Neuronal stem cell (in vitro differentiated cells): ENCODE measurements around the gene UGT1A3.
A peak's percentile ranks its signal among the peaks of the same experiment; 100 is the strongest.

Experiments used
- DNase-seq: peaks from one replicate; pipeline ENCODE4 v3.0.0-alpha.2; 2013; ENCODE audit warnings: low spot score
- H2AFZ ChIP-seq: one replicate; pipeline ENCODE4 v1.6.1; 2013; ENCODE audit warnings: mild to moderate bottlenecking, low read length, inconsistent platforms
- H2AK5ac ChIP-seq: 2 replicates; pipeline ENCODE4 v1.6.1; 2013; ENCODE audit warnings: low read depth, mild to moderate bottlenecking, inconsistent platforms, low read length, moderate library complexity, mixed read lengths
- H2BK120ac ChIP-seq: 2 replicates; pipeline ENCODE4 v1.6.1; 2013; ENCODE audit warnings: low read depth, mild to moderate bottlenecking, inconsistent platforms, low read length, moderate library complexity, mixed read lengths
- H2BK12ac ChIP-seq: one replicate; pipeline ENCODE4 v1.6.1; 2013; ENCODE audit warnings: low read length, inconsistent platforms
- H2BK15ac ChIP-seq: 2 replicates; pipeline ENCODE4 v1.6.1; 2013; ENCODE audit warnings: mild to moderate bottlenecking, low read length, inconsistent platforms, mixed read lengths
- H2BK5ac ChIP-seq: one replicate; pipeline ENCODE4 v1.6.1; 2013; ENCODE audit warnings: inconsistent platforms, mild to moderate bottlenecking, low read length, moderate library complexity
- H3K14ac ChIP-seq: one replicate; pipeline ENCODE4 v1.6.1; 2013; ENCODE audit warnings: low read length, inconsistent platforms
- H3K18ac ChIP-seq: 2 replicates; pipeline ENCODE4 v1.6.1; 2013; ENCODE audit warnings: low read length, inconsistent platforms
- H3K23ac ChIP-seq: 2 replicates; pipeline ENCODE4 v1.6.1; 2013; ENCODE audit warnings: low read depth, mild to moderate bottlenecking, mixed read lengths, low read length, inconsistent platforms; ENCODE audit not compliant: poor library complexity
- H3K27ac ChIP-seq: replicated peaks from 3 replicates; pipeline ENCODE4 v1.5.1; 2013; ENCODE audit warnings: low read length, inconsistent platforms
- H3K27me3 ChIP-seq, 3 experiments: 2 replicates each; pipeline ENCODE4 v1.6.1; 2013; ENCODE audit warnings: low read length in 3 of 3, mild to moderate bottlenecking in 2 of 3, inconsistent platforms in 1 of 3, low read depth in 1 of 3, mixed read lengths in 1 of 3, moderate library complexity in 1 of 3; ENCODE audit not compliant: control insufficient read depth in 3 of 3, insufficient read depth in 3 of 3
- H3K36me3 ChIP-seq, 2 donors: replicated peaks in 1 of 2; 2 replicates each; pipeline ENCODE4 v1.6.1; 2013; ENCODE audit warnings: low read length in 2 of 2; ENCODE audit not compliant: control insufficient read depth in 2 of 2, insufficient read depth in 2 of 2
- H3K4ac ChIP-seq: 2 replicates; pipeline ENCODE4 v1.6.1; 2013; ENCODE audit warnings: inconsistent platforms, mild to moderate bottlenecking, low read length, moderate library complexity
- H3K4me1 ChIP-seq, 2 donors: 1 replicate in 1 of 2; 2 replicates in 1 of 2; pipeline ENCODE4 v1.6.1; 2013; ENCODE audit warnings: low read length in 2 of 2, low read depth in 1 of 2; ENCODE audit not compliant: control insufficient read depth in 2 of 2, insufficient read depth in 1 of 2
- H3K4me2 ChIP-seq: one replicate; pipeline ENCODE4 v1.6.1; 2013; ENCODE audit warnings: mild to moderate bottlenecking, low read length, inconsistent platforms; ENCODE audit not compliant: insufficient read depth, poor library complexity, severe bottlenecking
- H3K4me3 ChIP-seq, 2 donors: 2 replicates each; pipeline ENCODE4 v1.5.1; 2013; ENCODE audit warnings: low read length in 2 of 2, mild to moderate bottlenecking in 2 of 2, inconsistent platforms in 1 of 2, moderate library complexity in 1 of 2
- H3K79me1 ChIP-seq: one replicate; pipeline ENCODE4 v1.6.1; 2013; ENCODE audit warnings: low read depth, mild to moderate bottlenecking, inconsistent platforms, low read length, moderate library complexity
- H3K9ac ChIP-seq: one replicate; pipeline ENCODE4 v1.6.1; 2013; ENCODE audit warnings: mild to moderate bottlenecking, low read depth, low read length, inconsistent platforms; ENCODE audit not compliant: poor library complexity
- H3K9me3 ChIP-seq, 2 donors: replicated peaks in 1 of 2; 2 replicates each; pipeline versions ENCODE3 to v1.6.1; 2013; ENCODE audit warnings: low read length in 2 of 2, mild to moderate bottlenecking in 2 of 2, inconsistent platforms in 1 of 2, low read depth in 1 of 2, mixed read lengths in 1 of 2, moderate library complexity in 1 of 2; ENCODE audit not compliant: control insufficient read depth in 2 of 2, insufficient read depth in 1 of 2
- H4K8ac ChIP-seq: one replicate; pipeline ENCODE4 v1.6.1; 2013; ENCODE audit warnings: low read depth, mild to moderate bottlenecking, inconsistent platforms, low read length, moderate library complexity
- H4K91ac ChIP-seq: one replicate; pipeline ENCODE4 v1.6.1; 2013; ENCODE audit warnings: low read length, low read depth, mild to moderate bottlenecking, inconsistent platforms; ENCODE audit not compliant: poor library complexity
- WGBS, 2 donors: extraction: QIAGEN DNeasy Blood & Tissue Kit; methylation state at CpG; one replicate each; pipeline ENCODE4 v1.1.7; 2013; ENCODE audit warnings: missing lambda C conversion rate in 2 of 2, mixed read lengths in 1 of 2; ENCODE audit not compliant: insufficient read length in 2 of 2, insufficient replicate concordance in 1 of 2; ENCODE audit errors: extremely low coverage in 2 of 2; 5-methylcytosine and 5-hydroxymethylcytosine counted together

Gene UGT1A3

DNA sequence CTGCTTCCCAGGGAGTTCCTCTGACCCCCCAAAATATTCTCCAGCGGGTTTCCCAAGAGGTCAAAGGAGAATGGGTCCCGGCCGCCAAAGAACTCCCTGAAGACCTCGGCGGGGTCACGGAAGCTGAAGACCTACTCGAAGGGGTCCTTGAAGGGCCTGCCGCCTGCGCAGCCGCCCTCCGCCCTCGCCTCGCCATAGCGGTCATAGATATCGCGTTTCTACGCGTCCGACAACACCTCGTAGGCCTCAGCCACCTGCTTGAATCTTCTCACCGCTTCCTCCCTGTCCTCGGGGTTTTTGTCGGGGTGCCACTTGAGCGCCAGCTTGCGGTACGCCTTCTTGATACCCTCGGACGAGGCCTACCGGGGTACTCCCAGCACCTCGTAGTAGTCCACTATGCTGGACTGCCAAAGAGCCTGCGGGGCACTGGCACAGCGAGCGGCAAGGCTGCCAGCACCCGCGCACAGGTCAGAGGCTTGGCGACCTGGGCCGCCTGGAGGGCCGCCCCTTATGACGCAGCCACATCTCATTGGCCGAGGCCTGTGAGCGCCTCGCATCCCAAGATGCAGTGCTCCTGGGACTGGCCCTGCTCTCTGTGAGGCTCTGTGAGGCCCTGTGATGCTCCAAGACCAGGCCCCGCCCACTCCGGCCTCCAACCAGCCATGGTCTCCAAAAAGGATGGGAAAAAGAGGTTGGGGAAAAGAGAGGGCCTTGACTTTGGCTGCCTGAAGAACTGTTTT, 26.2 kb downstream of the UGT1A3 start:
- no peak overlapping the region for H3K4ac ChIP-seq
- H2AFZ ChIP-seq: no peak overlapping the region
- H3K14ac ChIP-seq: no peak overlapping the region
- H2BK12ac ChIP-seq: no peak overlapping the region
- H3K79me1 ChIP-seq: no peaks in the 10 kb centered on the region
- no peak for DNase-seq
- H3K4me3 ChIP-seq: peak overlapping the region in 1 of 2 donors; percentile 60
- H2AK5ac ChIP-seq: no peak overlapping the region
- H3K4me2 ChIP-seq: no peak overlapping the region
- H3K4me1 ChIP-seq: peaks cover 0 to 4% of the 10 kb centered on the region in 2 donors
- H3K27me3 ChIP-seq: no peaks in the 10 kb centered on the region
- no peak overlapping the region for H3K9ac ChIP-seq
- peak overlapping the region; percentile 62 for H3K23ac ChIP-seq
- H3K36me3 ChIP-seq: no peaks in the 10 kb centered on the region
- H3K18ac ChIP-seq: no peak overlapping the region
- H4K91ac ChIP-seq: no peak overlapping the region
- no peak overlapping the region for H2BK15ac ChIP-seq
- H2BK5ac ChIP-seq: no peak overlapping the region
- peaks cover 9 to 13% of the 10 kb centered on the region in 2 donors for H3K9me3 ChIP-seq
- H3K27ac ChIP-seq: no peak overlapping the region
- no CpG with 5 or more reads among the region's 44 CpGs for WGBS, 2 donors
- H4K8ac ChIP-seq: no peak overlapping the region
- no peak overlapping the region for H2BK120ac ChIP-seq

DNA sequence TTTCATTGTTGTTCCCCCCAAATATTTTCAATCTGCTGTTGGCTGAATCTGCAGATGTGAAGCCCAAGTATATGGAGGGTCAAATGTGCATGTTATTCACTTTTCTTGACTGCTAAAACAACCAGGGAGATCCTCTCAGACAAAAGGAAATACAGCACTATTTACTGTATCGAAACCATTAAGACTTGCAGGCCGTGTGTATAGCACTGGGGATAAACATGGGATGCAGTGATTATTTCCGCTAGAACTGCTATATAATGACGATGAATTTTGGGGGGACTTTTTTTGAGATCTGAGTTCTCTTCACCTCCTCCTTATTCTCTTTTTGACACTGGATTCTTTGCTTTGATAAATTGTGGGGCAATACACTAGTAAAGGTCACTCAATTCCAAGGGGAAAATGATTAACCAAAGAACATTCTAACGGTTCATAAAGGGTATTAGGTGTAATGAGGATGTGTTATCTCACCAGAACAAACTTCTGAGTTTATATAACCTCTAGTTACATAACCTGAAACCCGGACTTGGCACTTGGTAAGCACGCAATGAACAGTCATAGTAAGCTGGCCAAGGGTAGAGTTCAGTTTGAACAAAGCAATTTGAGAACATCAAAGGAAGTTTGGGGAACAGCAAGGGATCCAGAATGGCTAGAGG, 27.7 kb downstream of the UGT1A3 start:
- WGBS, 2 donors: no CpG with 5 or more reads among the region's 7 CpGs

GRCh38 chr2:233758141-233758540, 29.3 kb downstream of the UGT1A3 start:
- no peak overlapping the region for H2BK12ac ChIP-seq
- no peak overlapping the region for H3K4me2 ChIP-seq
- H2BK120ac ChIP-seq: no peak overlapping the region
- H4K8ac ChIP-seq: no peak overlapping the region
- H3K23ac ChIP-seq: no peak overlapping the region
- H2BK15ac ChIP-seq: no peak overlapping the region
- H3K4me3 ChIP-seq: no peak overlapping the region
- no peak overlapping the region for H3K14ac ChIP-seq
- H2BK5ac ChIP-seq: no peak overlapping the region
- H3K9me3 ChIP-seq: peaks cover 0 to 7% of the 10 kb centered on the region in 2 donors
- no peak overlapping the region for H4K91ac ChIP-seq
- no peaks in the 10 kb centered on the region for H3K79me1 ChIP-seq
- H2AK5ac ChIP-seq: no peak overlapping the region
- H3K4me1 ChIP-seq: no peaks in the 10 kb centered on the region
- no peak overlapping the region for H3K27ac ChIP-seq
- H3K4ac ChIP-seq: no peak overlapping the region
- no peak overlapping the region for H3K18ac ChIP-seq
- H3K27me3 ChIP-seq: no peaks in the 10 kb centered on the region
- no peak overlapping the region for H2AFZ ChIP-seq
- H3K36me3 ChIP-seq: no peaks in the 10 kb centered on the region
- no peak overlapping the region for H3K9ac ChIP-seq
- no peak for DNase-seq

More for the DNA sequence above, 27.7 kb downstream of the UGT1A3 start:
- Histone ChIP-seq H3K4ac (no peak overlapping the region), H3K4me2 (no peak overlapping the region), H2BK120ac (no peak overlapping the region), H3K4me3 (no peak overlapping the region), H2AK5ac (no peak overlapping the region), H2AFZ (no peak overlapping the region), H2BK15ac (no peak overlapping the region), H4K91ac (no peak overlapping the region), H2BK12ac (no peak overlapping the region), H3K36me3 (no peaks in the 10 kb centered on the region), H3K4me1 (peaks cover 0 to 4% of the 10 kb centered on the region in 2 donors), H3K18ac (no peak overlapping the region), H3K9me3 (peaks cover 1 to 8% of the 10 kb centered on the region in 2 donors), H4K8ac (no peak overlapping the region), H3K27ac (no peak overlapping the region), H3K27me3 (no peaks in the 10 kb centered on the region), H3K79me1 (no peaks in the 10 kb centered on the region), H3K9ac (no peak overlapping the region), H3K23ac (no peak overlapping the region), H3K14ac (no peak overlapping the region), H2BK5ac (no peak overlapping the region)
- no peak for DNase-seq

- H3K4me1 ChIP-seq: no peaks in the 10 kb centered on the region
- no peak overlapping the region for H2AK5ac ChIP-seq
- H3K9ac ChIP-seq: no peak overlapping the region
- H3K36me3 ChIP-seq: no peaks in the 10 kb centered on the region
- no peak overlapping the region for H3K23ac ChIP-seq
- no CpG with 5 or more reads among the region's 2 CpGs for WGBS, 2 donors
- H3K27ac ChIP-seq: no peak overlapping the region
- H2AFZ ChIP-seq: no peak overlapping the region
- no peak overlapping the region for H2BK12ac ChIP-seq
- no peak overlapping the region for H3K4me2 ChIP-seq
- no peak overlapping the region for H3K4ac ChIP-seq
- no peak overlapping the region for H2BK5ac ChIP-seq
- H3K27me3 ChIP-seq: no peaks in the 10 kb centered on the region
- H3K9me3 ChIP-seq: peaks cover 0 to 3% of the 10 kb centered on the region in 2 donors
- H4K8ac ChIP-seq: no peak overlapping the region
- H2BK15ac ChIP-seq: no peak overlapping the region
- H3K79me1 ChIP-seq: no peaks in the 10 kb centered on the region
- no peak overlapping the region for H2BK120ac ChIP-seq
- no peak overlapping the region for H3K14ac ChIP-seq
- no peak for DNase-seq
- H4K91ac ChIP-seq: no peak overlapping the region
- H3K4me3 ChIP-seq: no peak overlapping the region
- H3K18ac ChIP-seq: no peak overlapping the region
Observed at GRCh38 chr2:233758849-233759248, 30.0 kb downstream of the UGT1A3 start.
